H1 (cell line): Measurements from ENCODE around the gene GLYR1. TPM values are rescaled to one million over a fixed set of nuclear protein-coding genes. Genes with fewer than 3 reads are reported as not detected.

Source experiments
- CTCF ChIA-PET: fragments of 300-600 bp; sonication (Branson Sonifier 250); formaldehyde crosslinking; loops from one replicate; lab custom pipeline; 2021; ENCODE audit not compliant: partially characterized antibody; lab: Charles Lee
- POLR2A ChIA-PET: fragments of 300-600 bp; sonication (Branson Sonifier 250); formaldehyde crosslinking; loops from one replicate; lab custom pipeline; 2021; ENCODE audit warnings: inconsistent platforms; ENCODE audit not compliant: partially characterized antibody; lab: Charles Lee
- DNase-seq, 2 experiments: peaks; one replicate each; pipeline versions ENCODE4 v3.0.0 to v3.0.0-alpha.2; 2010 to 2022; ENCODE audit warnings: low spot score in 2 of 2, low read depth in 1 of 2, mixed read lengths in 1 of 2
- FAIRE-seq: peaks from 2 replicates; lab custom pipeline; 2011; peaks lifted over from hg19 to GRCh38; lab: Jason Lieb, UNC
- H2AFZ ChIP-seq: 2 replicates; pipeline ENCODE4 v1.8.1; 2012; ENCODE audit warnings: low read length, inconsistent platforms
- H2AK5ac ChIP-seq: 2 replicates; pipeline ENCODE4 v1.6.1; 2013; ENCODE audit warnings: low read depth, low read length
- H2BK120ac ChIP-seq: replicated peaks from 2 replicates; pipeline ENCODE3; 2013; ENCODE audit warnings: low read depth, low read length, inconsistent platforms
- H2BK12ac ChIP-seq: 2 replicates; pipeline ENCODE4 v1.6.1; 2013; ENCODE audit warnings: low read depth, low read length
- H2BK15ac ChIP-seq: 2 replicates; pipeline ENCODE4 v1.6.1; 2013; ENCODE audit warnings: low read length
- H2BK20ac ChIP-seq: 2 replicates; pipeline ENCODE4 v1.6.1; 2013; ENCODE audit warnings: low read length
- H2BK5ac ChIP-seq: 2 replicates; pipeline ENCODE4 v1.6.1; 2013; ENCODE audit warnings: low read depth, low read length
- H3K14ac ChIP-seq: 2 replicates; pipeline ENCODE4 v1.6.1; 2013; ENCODE audit warnings: inconsistent platforms; ENCODE audit not compliant: insufficient read length
- H3K18ac ChIP-seq: 2 replicates; pipeline ENCODE4 v1.6.1; 2013; ENCODE audit warnings: low read length; ENCODE audit errors: extremely low read depth
- H3K23ac ChIP-seq: 2 replicates; pipeline ENCODE4 v1.6.1; 2013; ENCODE audit warnings: inconsistent platforms; ENCODE audit not compliant: insufficient read length
- H3K23me2 ChIP-seq: 2 replicates; pipeline ENCODE4 v1.6.1; 2013; ENCODE audit warnings: low read depth, low read length
- H3K27ac ChIP-seq: 2 replicates; pipeline ENCODE4 v1.6.1; 2011; ENCODE audit warnings: low read depth, low read length, inconsistent platforms
- H3K27me3 ChIP-seq, 4 experiments: replicated peaks in 1 of 4; 1 replicate in 1 of 4; 2 replicates in 3 of 4; pipeline versions ENCODE4 v1.6.1 to v1.8.1; 2011 to 2013; ENCODE audit warnings: low read length in 3 of 4, mild to moderate bottlenecking in 3 of 4, inconsistent platforms in 2 of 4, mixed read lengths in 2 of 4, moderate library complexity in 1 of 4; ENCODE audit not compliant: control insufficient read depth in 3 of 4, insufficient read depth in 3 of 4; ENCODE audit errors: extremely low read depth in 1 of 4
- H3K36me3 ChIP-seq, 4 experiments: 2 replicates each; pipeline versions ENCODE4 v1.6.1 to v1.8.1; 2011 to 2013; ENCODE audit warnings: mild to moderate bottlenecking in 4 of 4, low read length in 3 of 4, moderate library complexity in 2 of 4, control low read depth in 1 of 4, inconsistent platforms in 1 of 4; ENCODE audit not compliant: insufficient read depth in 4 of 4, control insufficient read depth in 2 of 4
- H3K4ac ChIP-seq: replicated peaks from 2 replicates; pipeline ENCODE3; 2013; ENCODE audit warnings: low read length, low read depth, mixed read lengths, inconsistent platforms; ENCODE audit not compliant: insufficient read length
- H3K4me1 ChIP-seq, 4 experiments: replicated peaks in 1 of 4; 1 replicate in 1 of 4; 2 replicates in 3 of 4; pipeline versions ENCODE4 v1.6.1 to v1.8.1; 2011 to 2013; ENCODE audit warnings: low read length in 3 of 4, inconsistent platforms in 2 of 4, mixed read lengths in 1 of 4; ENCODE audit not compliant: insufficient read depth in 4 of 4, control insufficient read depth in 3 of 4
- H3K4me2 ChIP-seq, 2 experiments: 2 replicates each; pipeline versions ENCODE4 v1.6.1 to v1.8.1; 2011 to 2013; ENCODE audit warnings: low read depth in 2 of 2, low read length in 2 of 2, control low read depth in 1 of 2, inconsistent platforms in 1 of 2, mild to moderate bottlenecking in 1 of 2; ENCODE audit not compliant: insufficient read depth in 1 of 2
- H3K4me3 ChIP-seq, 4 experiments: fragments of 200-600, 300-600 bp in 1 of 4; sonication (generic), shearing (Covaris generic), sonication (Bioruptor Twin) in 1 of 4; 2 replicates each; pipeline versions ENCODE4 v1.5.1 to v1.8.1; 2011 to 2016; ENCODE audit warnings: low read length in 4 of 4, low read depth in 3 of 4, control low read depth in 2 of 4, inconsistent platforms in 2 of 4, mild to moderate bottlenecking in 2 of 4, mixed read lengths in 1 of 4, moderate library complexity in 1 of 4; ENCODE audit not compliant: insufficient read depth in 2 of 4; ENCODE audit errors: extremely low read depth in 1 of 4
- H3K56ac ChIP-seq: replicated peaks from 2 replicates; pipeline ENCODE3; 2013; ENCODE audit warnings: low read depth, mild to moderate bottlenecking, mixed read lengths, low read length, inconsistent platforms; ENCODE audit not compliant: insufficient read length
- H3K79me1 ChIP-seq: 2 replicates; pipeline ENCODE4 v1.6.1; 2013; ENCODE audit warnings: low read depth, low read length, control low read depth
- H3K79me2 ChIP-seq, 2 experiments: 2 replicates each; pipeline versions ENCODE4 v1.6.1 to v1.8.1; 2012 to 2013; ENCODE audit warnings: low read length in 2 of 2, mild to moderate bottlenecking in 2 of 2, inconsistent platforms in 1 of 2; ENCODE audit not compliant: insufficient read depth in 2 of 2, control insufficient read depth in 1 of 2
- H3K9ac ChIP-seq, 4 experiments: replicated peaks in 1 of 4; 1 replicate in 1 of 4; 2 replicates in 3 of 4; pipeline versions ENCODE4 v1.6.1 to v1.8.1; 2011 to 2013; ENCODE audit warnings: low read depth in 3 of 4, low read length in 3 of 4, control low read depth in 2 of 4, mild to moderate bottlenecking in 2 of 4, moderate library complexity in 2 of 4, inconsistent platforms in 1 of 4; ENCODE audit errors: extremely low read depth in 1 of 4
- H3K9me3 ChIP-seq, 2 experiments: 2 replicates each; pipeline versions ENCODE4 v1.6.1 to v1.8.1; 2012 to 2013; ENCODE audit warnings: mild to moderate bottlenecking in 2 of 2, moderate library complexity in 2 of 2, control low read depth in 1 of 2, inconsistent platforms in 1 of 2, low read depth in 1 of 2, low read length in 1 of 2, mixed read lengths in 1 of 2; ENCODE audit not compliant: insufficient read depth in 2 of 2
- H4K20me1 ChIP-seq, 2 experiments: replicated peaks in 1 of 2; 2 replicates each; pipeline versions ENCODE3 to v1.8.1; 2011 to 2013; ENCODE audit warnings: inconsistent platforms in 2 of 2, low read length in 2 of 2, mild to moderate bottlenecking in 1 of 2; ENCODE audit not compliant: insufficient read depth in 2 of 2, control insufficient read depth in 1 of 2
- H4K5ac ChIP-seq: 2 replicates; pipeline ENCODE4 v1.6.1; 2013; ENCODE audit warnings: low read length, low read depth, mixed read lengths, inconsistent platforms; ENCODE audit not compliant: insufficient read length
- H4K8ac ChIP-seq: 2 replicates; pipeline ENCODE4 v1.8.0; 2013; ENCODE audit warnings: mild to moderate bottlenecking, moderate library complexity, low read length, inconsistent platforms; ENCODE audit not compliant: insufficient read depth; ENCODE audit errors: extremely low read depth
- H4K91ac ChIP-seq: replicated peaks from 2 replicates; pipeline ENCODE3; 2013; ENCODE audit warnings: low read length, mixed read lengths, inconsistent platforms; ENCODE audit not compliant: insufficient read length
- BACH1 ChIP-seq: IDR thresholded peaks from 2 replicates; pipeline ENCODE4 v1.6.1; 2012; ENCODE audit warnings: low read length, improper control_type of control experiment
- BRCA1 ChIP-seq: IDR thresholded peaks from 2 replicates; pipeline ENCODE4 v1.6.1; 2012; ENCODE audit warnings: low read depth, low read length, improper control_type of control experiment
- CTBP2 ChIP-seq: IDR thresholded peaks from 2 replicates; pipeline ENCODE4 v1.7.0; 2011; ENCODE audit warnings: borderline replicate concordance, mild to moderate bottlenecking, moderate library complexity, mixed read lengths, low read length; ENCODE audit not compliant: insufficient read depth, insufficient read length
- EP300 ChIP-seq, 2 experiments: IDR thresholded peaks; 1 replicate in 1 of 2; 2 replicates in 1 of 2; pipeline ENCODE4 v1.6.1; 2011 to 2012; ENCODE audit warnings: low read depth in 2 of 2, low read length in 2 of 2, mild to moderate bottlenecking in 2 of 2, borderline replicate concordance in 1 of 2, inconsistent platforms in 1 of 2, moderate library complexity in 1 of 2
- HDAC6 ChIP-seq: IDR thresholded peaks from one replicate; pipeline ENCODE4 v1.7.1; 2012; ENCODE audit warnings: low read depth, mild to moderate bottlenecking, inconsistent platforms, low read length, moderate library complexity
- JUN ChIP-seq: IDR thresholded peaks from 2 replicates; pipeline ENCODE4 v1.6.1; 2011; ENCODE audit warnings: low read depth, mild to moderate bottlenecking, improper control_type of control experiment, low read length
- KDM4A ChIP-seq: IDR thresholded peaks from one replicate; pipeline ENCODE4 v1.7.1; 2012; ENCODE audit warnings: low read depth, mild to moderate bottlenecking, moderate library complexity, low read length, inconsistent platforms; ENCODE audit not compliant: severe bottlenecking
- KDM5A ChIP-seq: fragments of 200-600 bp; IDR thresholded peaks from 2 replicates; pipeline ENCODE4 v1.7.1; 2012; ENCODE audit warnings: mild to moderate bottlenecking, low read length, inconsistent platforms, mixed read lengths
- POLR2AphosphoS5 ChIP-seq: IDR thresholded peaks from 2 replicates; pipeline ENCODE4 v1.6.1; 2011; ENCODE audit warnings: low read depth, low read length
- RFX5 ChIP-seq: IDR thresholded peaks from 2 replicates; pipeline ENCODE4 v1.6.1; 2011; ENCODE audit warnings: low read depth, low read length, improper control_type of control experiment, borderline replicate concordance
- TEAD4 ChIP-seq: IDR thresholded peaks from 2 replicates; pipeline ENCODE4 v1.6.1; 2012; ENCODE audit warnings: low read depth, low read length, inconsistent platforms, mixed read lengths
- USF2 ChIP-seq: IDR thresholded peaks from 2 replicates; pipeline ENCODE4 v1.6.1; 2011; ENCODE audit warnings: low read length, improper control_type of control experiment
- WGBS, 2 experiments: shearing (Covaris generic) in 1 of 2; methylation state at CpG; one replicate each; pipeline versions ENCODE4 v1.1.6 to v1.1.7; 2013 to 2015; ENCODE audit warnings: low lambda C conversion rate in 2 of 2, mixed read lengths in 2 of 2, inconsistent platforms in 1 of 2, low coverage in 1 of 2, missing lambda C conversion rate in 1 of 2; ENCODE audit not compliant: insufficient replicate concordance in 2 of 2, insufficient coverage in 1 of 2, insufficient read length in 1 of 2; ENCODE audit errors: extremely low coverage in 1 of 2, missing lambda C conversion rate in 1 of 2; 5-methylcytosine and 5-hydroxymethylcytosine counted together
- polyA plus RNA-seq, 7 experiments: library from polyadenylated mRNA; depleted of rRNA in 3 of 7; stranded (reverse) in 5 of 7; unstranded in 2 of 7; fragments of >200 nt in 5 of 7; fragments of 200-250 nt in 2 of 7; gene quantifications; 1 replicate in 5 of 7; 2 replicates in 1 of 7; 4 replicates in 1 of 7; pipeline versions ENCODE4 v1.2.1 to v1.2.3, GENCODE V29; 2011 to 2013; ENCODE audit warnings: missing spikeins in 2 of 7, mixed read lengths in 2 of 7
- total RNA-seq: library from RNA; stranded (reverse); fragmentation: NEBNext Ultra II Directional; extraction: Animal tissue kit (Norgen Biotek cat#: 25700); gene quantifications from 2 replicates; pipeline ENCODE4 v1.2.1, GENCODE V29; 2021

The GLYR1 gene
- total and polyA plus RNA-seq, 2 of the 8 experiments (the other 6 are each of a cell fraction or from before 2014, with no cell fraction given) = 50.2 to 115 TPM

GRCh38 chr16:4840984-4841383 is 6.1 kb downstream of the GLYR1 start:
- FAIRE-seq = no peak
- 77% methylated on average over 5 of the region's 5 CpGs; no CpG with 5 or more reads in 1 of the 2 experiments for WGBS, 2 experiments
- TF ChIP-seq HDAC6 = no peak
- TF ChIP-seq BACH1 = no peak
- no peak for TF ChIP-seq RFX5
- TF ChIP-seq BRCA1 = no peak
- TF ChIP-seq JUN = no peak
- TF ChIP-seq USF2 = no peak
- TF ChIP-seq TEAD4 = no peak
- no peak for TF ChIP-seq CTBP2
- no peak for TF ChIP-seq KDM4A
- TF ChIP-seq EP300 (IDR thresholded peaks at IDR 0.05; ENCODE audit: borderline replicate concordance in 1 of 2, low read depth in 2 of 2, low read length in 2 of 2) = no peak
- no peak for TF ChIP-seq POLR2AphosphoS5
- no peak for TF ChIP-seq KDM5A

More at GRCh38 chr16:4840984-4841383, 6.1 kb downstream of the GLYR1 start:
- Histone ChIP-seq H3K4me2 (no peak overlapping the region), H3K56ac (no peak overlapping the region), H4K8ac (no peak overlapping the region), H2AFZ (no peak overlapping the region), H4K5ac (no peak overlapping the region), H2BK20ac (no peak overlapping the region), H2BK12ac (no peak overlapping the region), H2BK5ac (no peak overlapping the region), H2BK15ac (no peak overlapping the region), H2BK120ac (no peak overlapping the region), H3K27me3 (no peaks in the 10 kb centered on the region), H3K79me2 (peaks cover 2 to 17% of the 10 kb centered on the region in 2 experiments), H3K23me2 (peaks cover under 1% of the 10 kb centered on the region; the same call in 1 of the 2 replicates), H3K4ac (no peak overlapping the region), H4K91ac (no peak overlapping the region), H3K23ac (no peak overlapping the region), H3K14ac (no peak overlapping the region), H3K4me3 (no peak overlapping the region), H3K9ac (no peak overlapping the region), H3K36me3 (peaks cover 14 to 65% (median 52%) of the 10 kb centered on the region in 4 experiments), H4K20me1 (peaks cover 2 to 9% of the 10 kb centered on the region in 2 experiments), H3K18ac (no peak overlapping the region), H2AK5ac (no peak overlapping the region), H3K27ac (no peak overlapping the region), H3K4me1 (peaks cover 1 to 2% (median 1%) of the 10 kb centered on the region in 4 experiments; a peak in 4 of 7 replicates), H3K9me3 (no peaks in the 10 kb centered on the region), H3K79me1 (peaks cover under 1% of the 10 kb centered on the region)
- ChIA-PET CTCF (interaction anchor here (1.2 kb wide), 1 partner anchor 10 kb away, joined by 4 read pairs; no protein-coding TSS in a partner anchor), POLR2A (interaction anchor here (1.3 kb wide), 1 partner anchor 22 kb away, joined by 3 read pairs; no protein-coding TSS in a partner anchor)
- no peak for DNase-seq
